Cardiac muscle cell (in vitro differentiated cells and primary cell): ENCODE results near the gene KREMEN1. TPM values are rescaled to one million over a fixed set of nuclear protein-coding genes. Genes with fewer than 3 reads are reported as not detected.

Source experiments
- DNase-seq, 2 donors: peaks; one replicate each; pipeline versions ENCODE4 v3.0.0 to v3.0.0-alpha.2; 2010 to 2017; ENCODE audit warnings: low read depth in 1 of 2, low spot score in 1 of 2
- H3K27ac ChIP-seq: fragments of 200-600 bp; sonication (generic); 2 replicates; pipeline ENCODE4 v1.5.1; 2016
- H3K27me3 ChIP-seq: fragments of 200-600 bp; sonication (generic); 2 replicates; pipeline ENCODE4 v1.6.0; 2016; ENCODE audit warnings: control low read depth
- H3K36me3 ChIP-seq: fragments of 200-600 bp; sonication (generic); 2 replicates; pipeline ENCODE4 v1.5.1; 2016; ENCODE audit warnings: control low read depth
- H3K4me1 ChIP-seq: fragments of 200-600 bp; sonication (generic); 2 replicates; pipeline ENCODE4 v1.8.1; 2017; ENCODE audit warnings: low read depth, mild to moderate bottlenecking, mixed run types
- H3K4me3 ChIP-seq: fragments of 200-600 bp; sonication (generic); 2 replicates; pipeline ENCODE4 v1.5.1; 2016; ENCODE audit warnings: mild to moderate bottlenecking
- H3K9me3 ChIP-seq: fragments of 200-600 bp; sonication (generic); 2 replicates; pipeline ENCODE4 v1.5.1; 2017; ENCODE audit warnings: low read depth, mild to moderate bottlenecking, control low read depth
- CTCF ChIP-seq: IDR thresholded peaks from 2 replicates; pipeline ENCODE4 v1.5.1; 2012; ENCODE audit warnings: low read depth, mild to moderate bottlenecking, low read length
- polyA plus RNA-seq: library from polyadenylated mRNA; unstranded; fragments of >200 nt; fragmentation: Nextera tagmentation; extraction: Ambion mirVana; gene quantifications from 2 replicates; pipeline ENCODE4 v1.2.1, GENCODE V29; 2016
- total RNA-seq: library from RNA; depleted of rRNA; stranded (reverse); fragments of >200 nt; gene quantifications from 2 replicates; pipeline ENCODE4 v1.2.3, GENCODE V29; 2016

Gene KREMEN1
- total and polyA plus RNA-seq, 2 experiments from 2014 or later, result 18.0 to 20.3 TPM

GRCh38 chr22:29070490-29070889, 2.3 kb upstream of the KREMEN1 start:
- Histone ChIP-seq H3K4me1 (peaks cover 27% of the 10 kb centered on the region), H3K36me3 (no peaks in the 10 kb centered on the region), H3K9me3 (no peaks in the 10 kb centered on the region), H3K4me3 (no peak overlapping the region), H3K27ac (no peak overlapping the region), H3K27me3 (peaks cover 25% of the 10 kb centered on the region)
- DNase-seq, result no peak
- no peak for TF ChIP-seq CTCF

GRCh38 chr22:29071261-29072045, 1.4 kb upstream of the KREMEN1 start:
- TF ChIP-seq CTCF, result no peak
- Histone ChIP-seq H3K27me3 (peaks cover 25% of the 10 kb centered on the region), H3K4me1 (peaks cover 22% of the 10 kb centered on the region)

GRCh38 chr22:29072193-29072978, 449 bp upstream of the KREMEN1 start:
- Histone ChIP-seq H3K4me1 (peaks cover 22% of the 10 kb centered on the region), H3K9me3 (no peaks in the 10 kb centered on the region)
- no peak for TF ChIP-seq CTCF

More at GRCh38 chr22:29071261-29072045, 1.4 kb upstream of the KREMEN1 start:
- peak; percentile 36 to 78 for DNase-seq
- Histone ChIP-seq H3K4me3 (peak overlapping the region; percentile 28), H3K36me3 (no peaks in the 10 kb centered on the region), H3K9me3 (no peaks in the 10 kb centered on the region), H3K27ac (no peak overlapping the region)

GRCh38 chr22:29073618-29074275, 912 bp downstream of the KREMEN1 start:
- Histone ChIP-seq H3K27me3 (peaks cover 25% of the 10 kb centered on the region), H3K4me3 (peak overlapping the region; percentile 83), H3K36me3 (no peaks in the 10 kb centered on the region), H3K9me3 (no peaks in the 10 kb centered on the region), H3K27ac (no peak overlapping the region), H3K4me1 (peaks cover 27% of the 10 kb centered on the region)
- TF ChIP-seq CTCF, result peak; percentile 8
- peak; percentile 47 to 65 for DNase-seq

More at GRCh38 chr22:29072193-29072978, 449 bp upstream of the KREMEN1 start:
- Histone ChIP-seq H3K27ac (no peak overlapping the region), H3K4me3 (peak overlapping the region; percentile 24), H3K27me3 (peaks cover 25% of the 10 kb centered on the region), H3K36me3 (no peaks in the 10 kb centered on the region)
- peak; percentile 77 to 91 for DNase-seq

GRCh38 chr22:29074276-29074772, 1.5 kb downstream of the KREMEN1 start:
- H3K4me1 ChIP-seq, result peaks cover 27% of the 10 kb centered on the region
- peak overlapping the region; percentile 83 for H3K4me3 ChIP-seq
- H3K27me3 ChIP-seq, result peaks cover 25% of the 10 kb centered on the region
- H3K27ac ChIP-seq, result no peak overlapping the region
- no peaks in the 10 kb centered on the region for H3K9me3 ChIP-seq
- H3K36me3 ChIP-seq, result no peaks in the 10 kb centered on the region
- no peak for DNase-seq
- TF ChIP-seq CTCF, result no peak
